ENCODE results near the gene SP140.

- TF ChIP-seq CTCF (IDR thresholded peaks at IDR 0.05) = no peak
- TF ChIP-seq EP300 (IDR thresholded peaks at IDR 0.05) = no peak
- TF ChIP-seq POLR2A (IDR thresholded peaks at IDR 0.05; ENCODE audit: low read depth) = no peak
- TF ChIP-seq POLR2AphosphoS5 (IDR thresholded peaks at IDR 0.05) = no peak
These were observed 1.1 kb upstream of the SP140 start for GRCh38 chr2:230224458-230224857.

Measured in esophagus muscularis mucosa (tissue), 4 donors.